Fibroblast of lung (primary cell): ENCODE data around the gene SLC43A1. TPM values are rescaled to one million over a fixed set of nuclear protein-coding genes. Genes with fewer than 3 reads are reported as not detected.

Source experiments
- DNase-seq, 2 donors: peaks; one replicate each; pipeline versions ENCODE4 v3.0.0 to v3.0.0-alpha.2; 2010; ENCODE audit warnings: low read depth in 2 of 2
- H2AFZ ChIP-seq: 2 replicates; pipeline ENCODE4 v1.5.1; 2012; ENCODE audit warnings: low read length, control low read depth, inconsistent platforms
- H3K27ac ChIP-seq: 2 replicates; pipeline ENCODE4 v1.5.1; 2011; ENCODE audit warnings: low read length, control low read depth; ENCODE audit not compliant: insufficient read depth
- H3K27me3 ChIP-seq: 2 replicates; pipeline ENCODE4 v1.5.1; 2011; ENCODE audit warnings: mild to moderate bottlenecking, low read length; ENCODE audit not compliant: control insufficient read depth, insufficient read depth
- H3K36me3 ChIP-seq: 2 replicates; pipeline ENCODE4 v1.5.1; 2011; ENCODE audit warnings: low read length; ENCODE audit not compliant: control insufficient read depth, insufficient read depth
- H3K4me1 ChIP-seq: 2 replicates; pipeline ENCODE4 v1.5.1; 2011; ENCODE audit warnings: low read length; ENCODE audit not compliant: control insufficient read depth, insufficient read depth; ENCODE audit errors: extremely low read depth
- H3K4me2 ChIP-seq: 2 replicates; pipeline ENCODE4 v1.5.1; 2011; ENCODE audit warnings: low read length, control low read depth; ENCODE audit not compliant: insufficient read depth; ENCODE audit errors: extremely low read depth
- H3K4me3 ChIP-seq, 4 experiments: fragments of 200-600 bp in 1 of 4; sonication (generic) in 1 of 4; replicated peaks in 1 of 4; 2 replicates each; pipeline ENCODE4 v1.5.1; 2011 to 2016; ENCODE audit warnings: low read length in 4 of 4, low read depth in 3 of 4, mild to moderate bottlenecking in 3 of 4, control low read depth in 2 of 4, inconsistent platforms in 1 of 4, mixed read lengths in 1 of 4; ENCODE audit not compliant: insufficient read depth in 1 of 4; ENCODE audit errors: control extremely low read depth in 1 of 4
- H3K79me2 ChIP-seq: 2 replicates; pipeline ENCODE4 v1.5.1; 2012; ENCODE audit warnings: mild to moderate bottlenecking, low read length, inconsistent platforms; ENCODE audit not compliant: control insufficient read depth, insufficient read depth
- H3K9ac ChIP-seq: 2 replicates; pipeline ENCODE4 v1.5.1; 2011; ENCODE audit warnings: mild to moderate bottlenecking, low read length, control low read depth; ENCODE audit not compliant: insufficient read depth
- H3K9me3 ChIP-seq: 2 replicates; pipeline ENCODE4 v1.5.1; 2012; ENCODE audit warnings: low read depth, low read length; ENCODE audit not compliant: control insufficient read depth, insufficient read depth
- H4K20me1 ChIP-seq: 2 replicates; pipeline ENCODE4 v1.5.1; 2011; ENCODE audit warnings: low read length; ENCODE audit not compliant: control insufficient read depth, insufficient read depth; ENCODE audit errors: extremely low read depth
- EZH2 ChIP-seq: IDR thresholded peaks from 2 replicates; pipeline ENCODE4 v1.5.1; 2012; ENCODE audit warnings: low read length, control low read depth, mild to moderate bottlenecking; ENCODE audit errors: missing control alignments
- polyA plus RNA-seq, 2 donors: library from polyadenylated mRNA; depleted of rRNA in 1 of 2; stranded (reverse) in 1 of 2; unstranded in 1 of 2; fragments of >200 nt; gene quantifications; 2 replicates each; pipeline ENCODE4 v1.2.1, GENCODE V29; 2011 to 2012; ENCODE audit warnings: missing spikeins in 1 of 2
- total RNA-seq: library from RNA; depleted of rRNA; stranded (reverse); fragments of >200 nt; gene quantifications from 2 replicates; pipeline ENCODE4 v1.2.1, GENCODE V29; 2014
- TF ChIP-seq, protein P1 (sequence below), 2 donors: IDR thresholded peaks in 1 of 2; conservative IDR thresholded peaks in 1 of 2; 1 replicate in 1 of 2; 2 replicates in 1 of 2; pipeline ENCODE4 v1.5.1; 2011 to 2012; ENCODE audit warnings: low read length in 2 of 2, control low read depth in 1 of 2, inconsistent platforms in 1 of 2, low read depth in 1 of 2, mild to moderate bottlenecking in 1 of 2

SLC43A1 gene
- total and polyA plus RNA-seq, 2 donors (not counting 1 experiment from before 2014, with no cell fraction given) = 13.2 to 19.8 TPM

GRCh38 chr11:57460758-57461749, 54.4 kb downstream of the SLC43A1 start:
- Histone ChIP-seq H2AFZ (no peak overlapping the region), H3K27me3 (peaks cover 14% of the 10 kb centered on the region), H3K79me2 (no peaks in the 10 kb centered on the region), H3K27ac (no peak overlapping the region), H3K4me1 (no peaks in the 10 kb centered on the region), H3K9me3 (no peaks in the 10 kb centered on the region), H4K20me1 (no peaks in the 10 kb centered on the region), H3K9ac (peak overlapping the region; percentile 16), H3K4me3 (peak overlapping the region in 2 of 4 experiments; percentile 29 to 55), H3K36me3 (no peaks in the 10 kb centered on the region), H3K4me2 (peak overlapping the region; percentile 5)
- TF ChIP-seq, protein P1, sequence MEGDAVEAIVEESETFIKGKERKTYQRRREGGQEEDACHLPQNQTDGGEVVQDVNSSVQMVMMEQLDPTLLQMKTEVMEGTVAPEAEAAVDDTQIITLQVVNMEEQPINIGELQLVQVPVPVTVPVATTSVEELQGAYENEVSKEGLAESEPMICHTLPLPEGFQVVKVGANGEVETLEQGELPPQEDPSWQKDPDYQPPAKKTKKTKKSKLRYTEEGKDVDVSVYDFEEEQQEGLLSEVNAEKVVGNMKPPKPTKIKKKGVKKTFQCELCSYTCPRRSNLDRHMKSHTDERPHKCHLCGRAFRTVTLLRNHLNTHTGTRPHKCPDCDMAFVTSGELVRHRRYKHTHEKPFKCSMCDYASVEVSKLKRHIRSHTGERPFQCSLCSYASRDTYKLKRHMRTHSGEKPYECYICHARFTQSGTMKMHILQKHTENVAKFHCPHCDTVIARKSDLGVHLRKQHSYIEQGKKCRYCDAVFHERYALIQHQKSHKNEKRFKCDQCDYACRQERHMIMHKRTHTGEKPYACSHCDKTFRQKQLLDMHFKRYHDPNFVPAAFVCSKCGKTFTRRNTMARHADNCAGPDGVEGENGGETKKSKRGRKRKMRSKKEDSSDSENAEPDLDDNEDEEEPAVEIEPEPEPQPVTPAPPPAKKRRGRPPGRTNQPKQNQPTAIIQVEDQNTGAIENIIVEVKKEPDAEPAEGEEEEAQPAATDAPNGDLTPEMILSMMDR (conservative IDR thresholded peaks at IDR 0.05 in 1 of 2, IDR thresholded peaks at IDR 0.05 in 1 of 2; ENCODE audit: low read depth in 1 of 2, low read length in 2 of 2) = no peak
- TF ChIP-seq EZH2 = peak; percentile 62
- no peak for DNase-seq

DNA sequence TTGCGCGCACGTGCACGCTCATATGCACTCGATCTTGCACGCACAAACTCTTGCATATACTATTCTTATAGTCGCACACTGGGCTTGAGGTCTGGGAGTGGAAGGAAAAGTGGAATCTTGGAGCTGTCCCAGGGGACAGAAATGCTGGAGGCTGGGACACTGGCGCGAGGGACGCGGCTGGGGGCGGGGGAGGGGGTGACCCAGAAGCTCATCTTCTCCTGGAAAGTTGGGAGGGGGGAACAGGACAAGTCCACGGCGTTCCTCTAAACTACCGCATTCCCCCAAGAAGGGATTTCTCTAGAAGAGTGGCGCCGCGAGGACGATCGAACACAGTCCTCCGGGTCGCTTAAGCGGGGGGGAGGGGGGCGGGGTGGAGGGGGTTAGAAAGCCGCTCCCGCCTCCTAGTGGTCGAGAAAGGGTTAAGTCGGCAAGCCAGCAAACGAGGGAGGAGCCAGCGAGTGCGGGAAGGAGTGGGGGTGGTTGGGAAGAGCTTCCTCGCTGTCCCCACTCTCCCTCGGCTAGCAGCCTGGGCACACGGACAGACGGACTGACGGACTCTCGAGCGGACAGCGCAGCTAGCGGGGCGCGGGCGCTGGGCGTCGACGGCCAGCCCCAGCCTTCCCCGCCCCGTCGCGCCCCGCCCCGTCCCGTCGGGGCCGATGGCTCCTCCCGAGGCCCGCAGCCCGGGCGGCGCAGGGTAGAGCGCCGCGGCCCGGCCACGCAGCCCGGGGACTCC, 55.3 kb downstream of the SLC43A1 start, which contains the start of gene RTN4RL2:
TSS of gene RTN4RL2 (plus strand) at position 507 of the 736 bp plus-strand sequence. CDS start 338 bp downstream, outside the sequence.
- H3K36me3 ChIP-seq = no peaks in the 10 kb centered on the region
- no peak within 1 kb of the TSS for H3K27ac ChIP-seq
- H3K79me2 ChIP-seq = no peaks in the 10 kb centered on the region
- no peaks in the 10 kb centered on the region for H4K20me1 ChIP-seq
- peak within 1 kb of the TSS; percentile 22 to 55 (median 38) for H3K4me3 ChIP-seq
- H2AFZ ChIP-seq = peak within 1 kb of the TSS; percentile 73
- DNase-seq = peak; percentile 34 to 54
- TF ChIP-seq, protein P1 (conservative IDR thresholded peaks at IDR 0.05 in 1 of 2, IDR thresholded peaks at IDR 0.05 in 1 of 2; ENCODE audit: low read depth in 1 of 2, low read length in 2 of 2) = peak in 1 of 2 donors; percentile 37
- TF ChIP-seq EZH2 = no peak
- peaks cover 14% of the 10 kb centered on the region for H3K27me3 ChIP-seq
- H3K9me3 ChIP-seq = no peaks in the 10 kb centered on the region
- H3K4me1 ChIP-seq = no peaks in the 10 kb centered on the region
- H3K9ac ChIP-seq = peak within 1 kb of the TSS; percentile 23
- H3K4me2 ChIP-seq = peak within 1 kb of the TSS; percentile 71
